Measurements from ENCODE around the gene APCDD1.
"Not testable (repeated sequence)": the region's sequence is repeated elsewhere in the genome, so short reads cannot be mapped to it uniquely, and the experiment has no call there.

APCDD1 gene

DNA sequence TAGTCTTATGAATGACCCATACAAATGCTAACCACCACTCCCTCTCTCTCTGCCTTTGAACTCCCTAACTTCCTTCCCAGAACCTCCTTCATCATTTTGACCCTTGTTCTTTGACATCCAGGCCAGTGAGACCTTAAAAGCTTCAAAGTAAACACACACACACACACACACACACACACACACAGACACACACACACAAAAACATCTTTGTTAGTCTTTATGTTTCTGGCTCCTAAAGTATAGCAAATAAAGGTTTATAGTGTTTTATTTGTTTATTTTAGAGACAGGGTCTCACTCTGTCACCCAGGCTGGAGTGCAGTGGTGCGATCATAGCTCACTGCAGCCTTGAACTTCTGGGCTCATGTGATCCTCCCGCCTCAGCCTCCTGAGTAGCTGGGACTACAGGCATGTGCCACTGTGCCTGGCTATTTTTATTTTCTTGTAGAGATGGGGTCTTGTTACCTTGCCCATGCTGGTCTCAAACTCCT, 9.8 kb downstream of the APCDD1 start:
- not testable (repeated sequence) for DNase-seq

DNA sequence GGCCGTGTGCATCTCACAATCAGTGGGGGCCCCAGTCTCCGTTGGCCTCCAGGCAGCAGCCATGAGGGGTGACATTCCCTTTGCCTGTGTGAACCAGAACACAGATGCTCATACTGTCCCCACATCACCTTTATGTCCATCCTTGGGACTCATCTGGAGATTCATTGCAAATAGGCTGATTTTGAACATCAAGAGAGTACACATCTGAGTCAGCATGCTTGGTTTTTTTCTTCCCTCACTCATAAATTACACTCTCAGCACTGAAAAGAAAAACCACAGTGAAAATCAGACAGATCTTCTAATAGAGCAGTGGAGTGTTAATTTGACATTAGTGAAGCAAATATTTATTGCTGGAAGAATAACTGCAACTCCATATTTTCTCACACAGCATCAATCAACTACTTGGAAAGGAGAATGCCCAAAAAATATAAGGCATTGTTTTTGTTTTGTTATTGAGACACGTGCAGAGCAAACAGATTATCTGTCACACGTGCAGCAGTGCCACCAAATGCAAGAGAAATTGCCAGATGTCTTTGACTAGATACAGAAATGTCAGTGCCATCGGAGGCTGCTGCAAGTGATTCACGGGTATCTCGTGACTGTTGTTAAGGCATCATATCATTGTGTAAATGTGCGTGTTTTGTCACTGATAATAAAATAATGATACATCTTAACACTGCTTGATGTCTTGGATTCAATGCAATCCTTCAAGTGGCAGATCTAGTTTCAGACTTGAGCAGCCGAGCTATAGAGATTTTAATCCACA, 10.9 kb downstream of the APCDD1 start:
- DNase-seq: no peak

DNA sequence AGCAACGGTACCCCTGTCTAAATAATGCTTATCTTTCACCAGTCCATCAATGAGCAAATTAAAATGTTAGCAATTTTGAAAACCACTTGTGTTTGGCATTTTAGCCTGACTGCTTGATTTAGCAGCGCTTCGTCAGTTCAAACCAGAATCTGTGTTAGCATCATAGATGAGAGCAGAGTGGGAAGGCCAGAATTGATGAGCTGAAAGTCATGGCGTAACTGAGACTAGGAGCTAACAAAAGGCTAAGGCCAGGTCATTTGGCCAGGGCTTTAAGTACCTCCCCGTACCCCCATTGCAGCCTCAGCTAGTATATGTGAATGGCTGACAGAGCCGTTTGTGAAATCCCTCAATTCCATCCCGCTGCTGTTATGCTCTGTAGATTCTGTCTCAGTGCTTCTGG, 16.0 kb downstream of the APCDD1 start:
- no peak for DNase-seq

DNA sequence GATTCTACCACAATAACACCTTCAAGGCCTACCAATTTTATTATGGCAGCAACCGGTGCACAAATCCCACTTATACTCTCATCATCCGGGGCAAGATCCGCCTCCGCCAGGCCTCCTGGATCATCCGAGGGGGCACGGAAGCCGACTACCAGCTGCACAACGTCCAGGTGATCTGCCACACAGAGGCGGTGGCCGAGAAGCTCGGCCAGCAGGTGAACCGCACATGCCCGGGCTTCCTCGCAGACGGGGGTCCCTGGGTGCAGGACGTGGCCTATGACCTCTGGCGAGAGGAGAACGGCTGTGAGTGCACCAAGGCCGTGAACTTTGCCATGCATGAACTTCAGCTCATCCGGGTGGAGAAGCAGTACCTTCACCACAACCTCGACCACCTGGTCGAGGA, 17.1 kb downstream of the APCDD1 start:
- no peak for DNase-seq

DNA sequence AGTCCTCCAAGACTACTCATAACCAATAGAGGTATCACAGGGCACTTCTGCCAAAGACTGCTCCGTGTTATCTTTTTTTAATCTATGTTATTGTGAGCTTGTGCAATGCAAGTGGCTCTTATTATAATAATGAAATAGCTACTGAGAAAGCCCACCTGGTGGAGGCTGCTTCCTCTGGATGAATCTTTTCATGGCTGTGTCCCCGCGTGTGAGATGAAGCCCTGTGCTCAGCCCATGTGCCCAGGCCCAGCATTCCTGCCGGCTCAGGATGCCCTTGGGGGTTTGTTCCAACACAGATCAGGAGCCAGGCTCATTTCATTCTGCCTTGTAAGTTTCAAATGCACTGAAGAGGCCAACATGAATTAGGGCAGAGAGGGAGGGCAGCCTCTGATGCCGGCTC, 18.7 kb downstream of the APCDD1 start:
- DNase-seq: no peak

DNA sequence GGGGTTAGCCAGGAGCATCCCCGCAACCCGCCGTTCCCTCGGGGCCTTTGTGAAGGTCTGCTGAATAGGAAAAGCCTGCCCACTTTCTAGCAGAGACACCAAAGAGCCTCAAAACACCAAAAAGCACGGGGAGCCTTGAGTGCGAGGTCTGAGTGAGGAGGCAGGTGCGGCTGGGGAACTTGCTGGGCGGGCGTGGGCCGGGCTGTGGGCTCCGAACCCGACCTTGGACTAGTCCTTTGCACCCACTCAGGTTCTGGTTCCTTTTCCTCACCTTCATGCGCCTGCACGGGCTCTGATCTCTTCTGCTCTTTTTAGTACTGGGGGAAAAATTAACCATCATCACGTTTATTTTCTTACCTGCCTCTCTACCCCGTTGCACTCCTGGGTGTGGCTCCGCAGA, 19.9 kb downstream of the APCDD1 start:
- DNase-seq: no peak

DNA sequence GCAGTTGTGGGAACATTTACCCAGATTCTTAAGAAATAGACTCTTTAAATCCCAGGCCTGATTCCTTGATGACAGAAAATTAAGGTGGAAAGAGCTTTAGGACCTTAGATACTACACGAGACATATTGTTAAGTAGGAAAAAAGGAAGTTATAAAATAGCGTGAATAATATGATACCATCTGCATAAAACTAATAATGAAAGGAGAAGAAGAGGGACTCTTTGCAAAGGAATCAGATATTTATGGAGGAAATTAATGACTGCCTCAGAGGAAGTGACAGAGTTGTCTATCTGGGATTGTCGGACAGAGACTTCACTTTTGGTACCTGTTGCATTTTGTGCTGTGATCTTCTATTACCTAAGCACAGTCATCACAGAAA, 20.8 kb downstream of the APCDD1 start:
- no peak for DNase-seq

DNA sequence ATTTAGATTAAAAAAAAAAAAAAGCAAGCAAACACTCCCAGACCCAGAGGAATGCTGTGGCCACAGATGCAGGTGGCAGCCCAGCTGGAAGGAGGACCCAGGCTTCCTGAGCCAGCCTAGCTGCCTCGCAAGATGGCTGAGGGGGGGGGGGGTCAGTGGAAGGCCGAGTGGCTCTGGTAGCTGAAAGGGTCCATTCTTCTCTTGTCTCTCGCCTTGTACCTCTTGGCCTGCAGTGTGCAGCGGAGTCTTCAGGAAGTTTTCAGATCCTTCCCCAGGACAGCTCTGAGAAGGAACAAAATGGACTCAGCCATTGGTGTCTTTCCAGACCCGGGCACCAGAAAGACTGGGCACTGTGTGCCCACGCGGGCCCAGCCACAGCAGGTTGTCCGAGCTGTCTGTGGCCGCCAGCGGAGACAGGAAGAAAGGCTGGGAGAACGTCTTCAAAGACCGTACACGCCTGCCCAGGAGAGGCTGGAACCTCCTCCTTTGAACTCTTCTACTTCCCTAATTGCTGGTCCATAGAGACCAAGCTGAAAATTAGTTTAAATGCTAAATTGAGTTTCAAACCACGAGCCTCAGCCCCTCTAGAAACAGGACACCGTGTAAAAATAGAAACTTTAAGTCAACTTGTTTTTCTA, 21.3 kb downstream of the APCDD1 start:
- no peak for DNase-seq

DNA sequence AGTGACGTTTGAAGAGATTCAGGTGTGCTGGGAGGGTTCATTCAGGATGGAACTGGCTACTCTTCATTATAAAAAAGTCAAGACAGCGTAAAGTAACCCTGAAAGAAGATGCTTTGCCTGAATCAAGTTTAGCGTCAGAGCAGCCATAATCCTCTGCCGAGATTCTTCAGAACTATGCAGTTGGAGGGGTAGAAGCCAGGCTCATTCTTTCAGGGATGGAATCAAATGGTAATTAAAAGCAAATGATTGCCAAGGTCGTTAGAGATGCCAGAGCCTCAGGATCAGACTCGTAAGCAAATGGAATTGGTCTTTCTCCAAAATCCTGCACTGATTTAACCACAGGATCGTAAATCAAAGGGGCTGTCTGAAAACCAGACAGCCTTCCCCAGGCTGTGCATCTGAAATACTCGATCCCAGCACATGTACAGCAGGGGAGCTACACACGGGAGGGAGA, 21.9 kb downstream of the APCDD1 start:
- no peak for DNase-seq

DNA sequence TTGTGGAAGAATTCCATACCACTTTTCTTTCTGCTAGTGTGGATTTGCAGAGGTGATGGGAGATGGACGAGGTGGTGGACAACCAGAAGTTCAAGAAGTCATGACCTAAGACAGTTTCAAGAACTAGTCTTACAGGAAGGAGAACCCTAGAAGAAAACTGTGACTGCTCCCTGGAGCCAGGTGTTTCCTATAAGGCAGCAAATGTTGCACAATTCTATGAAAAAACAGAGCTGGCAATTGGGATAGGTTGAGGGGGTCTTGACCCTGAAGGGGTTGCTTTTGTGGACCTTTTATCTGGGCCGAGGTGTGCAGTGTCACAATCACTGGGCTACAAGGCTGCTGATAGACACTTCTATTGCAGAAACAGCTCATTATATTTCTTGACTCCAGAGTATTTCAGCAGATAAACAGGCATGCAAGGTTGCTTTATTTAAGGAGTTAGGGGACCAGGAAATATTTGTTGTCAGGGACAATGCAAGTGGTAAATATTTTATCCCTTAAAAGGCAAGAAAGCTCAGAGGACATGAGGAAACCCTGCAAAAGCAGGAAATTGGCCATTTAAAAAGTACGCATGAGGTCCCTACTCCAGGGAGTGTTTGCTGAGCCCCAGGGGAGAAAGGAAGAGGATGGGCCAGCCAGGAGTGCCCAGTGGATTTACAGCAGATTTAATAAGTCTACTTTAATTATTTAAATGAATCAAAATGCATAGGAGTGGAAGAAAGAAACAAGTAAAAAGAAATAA, 22.9 kb downstream of the APCDD1 start:
- DNase-seq: no peak

DNA sequence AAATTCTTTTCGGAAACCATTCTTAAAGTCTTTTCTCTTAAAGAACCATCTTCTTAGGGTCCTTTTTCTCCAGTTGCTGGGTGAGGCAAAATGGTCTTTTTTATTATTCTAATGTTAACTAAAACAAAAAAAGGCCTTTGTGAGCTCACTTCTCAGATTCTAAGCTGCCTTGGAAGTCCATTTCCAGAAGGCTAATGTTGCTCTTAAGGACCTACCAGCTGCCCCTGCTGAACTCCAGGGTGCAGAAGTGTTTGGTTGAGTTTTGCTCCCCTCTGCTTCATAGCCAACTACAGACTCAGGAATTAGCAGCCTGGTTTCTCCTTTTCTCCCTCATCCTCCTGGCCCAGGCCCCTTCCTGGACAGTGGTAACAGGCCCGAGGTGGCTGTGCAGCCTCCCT, 23.4 kb downstream of the APCDD1 start:
- DNase-seq: no peak

DNA sequence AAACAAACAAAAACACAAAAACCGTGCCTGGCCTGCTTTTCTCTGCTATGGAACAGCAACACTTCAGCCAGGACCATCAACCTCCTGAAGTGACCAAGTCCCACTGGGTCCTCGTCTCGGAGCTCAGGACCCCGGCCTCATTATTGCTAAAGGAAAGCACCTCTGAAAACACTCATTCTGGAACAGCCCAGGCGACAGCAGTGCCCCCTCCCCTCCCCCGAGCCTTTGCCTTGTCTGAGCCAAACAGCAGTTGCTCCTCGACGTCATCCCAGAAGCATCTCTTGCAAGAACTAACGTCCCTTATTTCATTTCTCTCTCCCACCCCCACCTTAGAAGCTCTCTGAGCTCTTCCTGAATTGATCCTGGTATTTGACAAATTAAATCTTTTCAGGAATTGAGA, 27.4 kb downstream of the APCDD1 start:
- DNase-seq: no peak

DNA sequence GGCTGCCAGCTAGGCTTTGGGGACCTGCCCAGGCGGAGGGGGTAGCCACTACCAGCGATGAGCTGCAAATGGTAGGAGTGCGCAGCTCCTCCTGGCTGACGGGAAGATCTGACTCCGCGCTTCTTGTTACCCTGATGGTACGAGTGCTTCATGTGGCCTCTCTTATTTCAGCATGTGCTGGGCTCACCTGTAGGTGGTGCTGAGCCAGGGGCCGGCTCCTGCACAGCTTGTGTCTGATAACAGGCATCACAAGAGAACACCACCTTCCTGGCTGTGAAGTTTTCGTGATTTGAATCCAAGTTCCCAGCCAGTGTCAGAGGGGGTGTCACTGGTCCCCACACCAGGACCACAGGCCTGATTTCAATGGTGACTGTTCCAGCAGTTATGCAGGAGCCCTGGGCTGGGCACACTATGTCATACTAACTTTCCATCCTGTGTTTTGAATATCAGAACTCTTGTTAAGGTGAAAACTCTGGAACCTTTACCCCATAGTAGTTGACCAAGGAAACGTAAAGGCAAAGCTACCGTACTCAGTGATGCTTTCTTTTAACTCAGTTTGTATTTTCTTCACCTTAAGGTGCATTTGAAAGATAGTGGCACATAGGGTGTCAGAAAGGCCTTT, 28.0 kb downstream of the APCDD1 start:
- DNase-seq: no peak

DNA sequence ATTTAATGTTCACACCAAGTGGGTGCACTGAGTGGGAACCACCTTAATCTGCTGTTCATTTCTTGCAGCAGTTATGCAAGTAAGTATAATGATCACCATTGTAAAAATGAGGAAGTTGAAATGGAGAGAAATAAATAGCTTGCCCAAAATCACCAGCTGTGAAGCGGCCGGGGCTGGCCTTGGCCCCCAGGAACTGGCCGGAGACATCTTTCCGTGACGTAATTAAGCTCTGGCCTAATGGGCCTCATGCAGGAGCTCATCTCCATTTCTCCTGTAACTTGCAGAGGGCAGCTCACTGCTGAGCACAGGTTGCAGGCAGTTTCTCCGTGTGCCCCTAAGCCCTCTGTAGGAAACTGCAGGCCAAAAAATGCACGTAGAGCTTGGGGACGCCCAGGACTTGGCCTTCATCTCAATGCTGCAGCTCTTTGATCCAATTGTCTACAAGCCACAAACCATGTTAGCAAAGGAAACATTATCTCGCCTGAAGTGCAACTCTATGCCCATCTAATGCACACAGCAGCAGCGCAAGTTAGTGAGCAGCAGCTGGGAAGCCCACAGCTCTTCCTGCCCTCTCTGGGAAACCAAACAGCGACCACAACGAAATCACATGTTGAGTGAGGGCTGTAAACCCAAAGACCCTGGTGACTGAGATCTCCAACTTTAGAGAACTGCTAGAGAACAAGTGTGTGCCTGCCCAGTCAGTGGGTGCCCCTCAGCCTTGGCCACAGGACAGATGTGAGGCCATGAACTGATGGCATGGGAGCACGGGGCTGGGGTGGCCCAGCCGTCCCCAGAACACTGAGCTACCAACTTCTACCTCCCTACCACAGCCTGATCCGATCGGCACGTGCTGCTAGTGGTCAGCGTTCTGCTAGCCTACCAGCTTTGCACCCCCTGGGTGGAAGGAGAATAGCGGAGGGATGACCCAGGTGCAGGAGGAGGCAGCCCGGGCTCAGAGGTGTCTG, 28.8 kb downstream of the APCDD1 start:
- no peak for DNase-seq

DNA sequence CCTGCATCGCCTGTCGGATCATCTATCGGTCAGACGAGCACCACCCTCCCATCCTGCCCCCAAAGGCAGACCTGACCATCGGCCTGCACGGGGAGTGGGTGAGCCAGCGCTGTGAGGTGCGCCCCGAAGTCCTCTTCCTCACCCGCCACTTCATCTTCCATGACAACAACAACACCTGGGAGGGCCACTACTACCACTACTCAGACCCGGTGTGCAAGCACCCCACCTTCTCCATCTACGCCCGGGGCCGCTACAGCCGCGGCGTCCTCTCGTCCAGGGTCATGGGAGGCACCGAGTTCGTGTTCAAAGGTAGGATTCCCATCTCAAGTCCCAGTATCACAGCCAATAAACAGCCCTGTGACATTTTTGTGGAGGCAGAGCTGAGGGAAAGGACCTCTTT, 31.0 kb downstream of the APCDD1 start:
- no peak for DNase-seq

DNA sequence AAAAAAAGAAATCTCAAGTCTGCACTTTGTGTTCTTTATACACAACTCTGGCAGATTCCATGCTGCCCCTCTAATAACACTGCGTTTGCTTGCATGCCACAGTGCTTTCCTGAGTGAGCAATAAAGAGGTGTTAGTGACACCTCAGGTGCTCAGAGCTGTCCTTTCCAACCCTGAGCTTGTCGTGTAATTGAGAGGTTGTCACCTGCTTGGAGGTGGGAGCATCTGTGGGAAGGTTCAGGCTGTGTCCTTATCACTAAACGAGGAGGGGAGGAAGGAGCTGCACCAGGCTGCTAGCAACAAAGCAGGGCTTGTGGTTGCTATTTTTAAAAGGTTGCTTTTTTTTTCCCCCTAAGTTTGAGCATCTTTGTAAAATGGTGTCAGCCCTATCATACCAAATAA, 31.9 kb downstream of the APCDD1 start:
- DNase-seq: no peak

DNA sequence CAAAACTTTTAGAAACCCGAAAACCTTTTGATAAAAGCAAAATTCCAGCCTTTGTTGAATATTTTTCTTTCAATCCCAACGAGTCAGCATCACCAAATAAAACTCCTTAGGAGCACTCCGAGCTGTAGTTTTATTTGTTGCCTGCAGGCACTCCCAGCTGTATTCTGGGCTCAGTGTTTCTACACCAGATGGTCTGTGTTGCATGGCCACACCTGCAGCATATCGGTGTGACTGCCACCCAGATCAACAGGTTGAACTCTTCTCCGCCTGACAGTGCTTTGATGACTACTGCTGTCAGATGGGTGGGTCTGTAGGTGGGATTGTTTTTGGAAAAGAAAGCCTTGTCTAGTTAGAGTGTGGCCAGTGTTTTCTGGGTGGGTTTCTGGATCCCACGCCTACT, 32.7 kb downstream of the APCDD1 start:
- no peak for DNase-seq

DNA sequence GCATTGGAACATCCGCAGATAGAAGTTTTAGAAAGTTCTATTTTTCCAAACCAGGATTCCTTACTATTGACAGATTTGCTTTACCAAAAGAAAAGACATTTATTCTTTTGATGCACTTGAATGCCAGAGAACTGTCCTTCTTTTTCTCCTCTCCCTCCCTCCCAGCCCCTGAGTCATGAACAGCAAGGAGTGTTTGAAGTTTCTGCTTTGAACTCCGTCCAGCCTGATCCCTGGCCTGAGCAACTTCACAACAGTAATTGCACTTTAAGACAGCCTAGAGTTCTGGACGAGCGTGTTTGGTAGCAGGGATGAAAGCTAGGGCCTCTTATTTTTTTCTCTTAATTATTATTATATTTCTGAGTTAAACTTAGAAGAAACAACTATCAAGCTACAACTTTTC, 33.6 kb downstream of the APCDD1 start:
- no peak for DNase-seq

DNA sequence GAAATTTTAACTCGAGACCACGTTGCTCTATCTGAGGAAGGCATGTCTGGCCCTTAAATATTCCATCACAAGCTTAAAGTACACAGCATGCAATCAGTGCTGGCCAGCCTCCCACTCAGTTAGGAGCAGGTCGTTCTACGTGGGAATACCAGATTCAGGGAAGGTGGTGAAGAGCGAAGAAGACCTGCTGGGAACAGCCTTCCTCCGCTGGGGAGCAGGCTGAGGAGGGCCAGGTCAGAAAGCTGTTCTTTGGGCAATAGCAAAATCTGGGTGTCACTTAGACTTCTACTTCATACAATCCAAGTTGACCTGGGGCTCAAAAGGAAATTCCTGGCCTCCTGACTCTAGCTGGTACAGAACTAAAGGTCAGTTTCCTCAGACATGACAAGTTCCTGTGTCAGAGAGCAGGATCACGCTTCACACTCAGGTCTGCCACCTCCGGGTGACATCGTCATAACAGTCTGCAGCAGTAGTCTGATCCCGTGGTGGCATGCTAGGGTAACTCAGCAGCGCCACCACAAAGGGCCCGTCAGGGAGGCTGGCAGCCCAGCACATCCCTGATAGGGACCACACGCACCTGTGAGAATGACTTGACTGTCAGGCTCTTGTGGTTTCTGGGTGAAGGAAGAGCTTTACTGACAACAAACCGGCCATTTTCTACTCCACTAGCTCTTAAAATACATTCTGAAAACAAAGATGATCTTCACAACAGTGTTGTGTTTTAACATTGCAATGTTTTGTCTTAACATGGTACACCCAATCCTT, 36.1 kb downstream of the APCDD1 start:
- peak in 3 of 4 experiments; percentile 4 to 41 (median 8) for DNase-seq

DNA sequence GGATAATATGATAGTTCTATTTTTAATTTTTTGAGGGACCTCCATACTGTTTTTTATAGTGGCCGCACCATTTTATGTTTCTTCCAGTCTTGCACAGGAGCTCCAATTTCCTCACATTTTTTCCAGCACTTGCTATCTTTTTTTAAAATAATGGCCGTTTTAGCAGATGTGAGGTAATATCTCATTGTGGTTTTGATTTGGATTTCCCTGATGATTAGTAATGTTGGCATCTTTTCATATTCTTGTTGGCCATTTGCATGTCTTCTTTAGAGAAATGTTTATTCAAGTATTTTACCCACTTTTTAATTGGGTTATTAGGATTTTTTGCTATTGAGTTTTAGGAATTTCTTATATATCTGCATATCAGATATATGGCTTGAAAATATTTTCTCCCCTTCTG, 41.5 kb downstream of the APCDD1 start:
- DNase-seq: no peak

DNA sequence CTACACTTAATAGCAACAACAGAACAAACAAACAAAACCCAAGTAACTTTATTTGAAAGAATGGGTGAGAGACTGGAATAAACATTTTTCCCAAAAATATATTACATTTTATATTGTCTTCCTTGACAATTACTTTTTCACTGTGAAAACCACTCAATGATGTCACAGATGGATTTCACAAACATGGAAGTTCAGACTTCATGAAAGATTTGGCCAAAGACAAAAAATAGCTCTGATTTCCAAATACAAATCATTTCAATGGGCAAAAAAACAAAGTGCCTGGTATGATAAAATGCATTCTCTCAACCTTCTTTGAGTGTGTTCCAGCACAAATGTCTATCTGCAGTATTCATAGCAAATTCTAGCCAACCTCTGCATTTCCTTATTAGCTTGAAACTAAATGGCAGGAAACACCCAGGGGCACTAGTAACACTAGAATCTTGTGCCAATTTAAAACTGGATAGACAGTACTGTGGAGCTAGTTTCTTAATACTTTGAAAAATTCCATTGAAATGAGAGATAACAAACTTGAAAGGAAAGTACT, 42.8 kb downstream of the APCDD1 start:
- DNase-seq: no peak
